ENCODE measurements around the gene NPAS3.

NPAS3 gene

DNA sequence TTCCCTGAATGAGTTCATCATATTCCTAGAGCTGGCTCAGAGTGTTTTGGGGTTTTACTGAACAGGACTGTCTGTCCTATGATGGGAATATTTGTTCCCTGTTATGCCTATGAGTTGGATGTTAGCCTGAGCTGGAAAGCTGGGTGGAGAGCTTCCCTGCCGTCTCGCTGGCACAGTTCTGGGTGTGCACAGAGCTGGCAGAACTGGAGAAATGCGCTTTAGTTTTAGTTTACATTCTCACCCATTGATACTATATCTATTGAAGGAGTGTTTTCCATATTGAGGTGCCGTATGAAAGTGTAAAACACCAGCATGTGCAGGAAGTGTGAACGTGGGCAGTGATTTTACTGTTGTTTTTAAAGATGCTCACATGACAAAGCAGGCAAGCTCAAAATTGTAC is 549.9 kb downstream of the NPAS3 start:
- TF ChIP-seq TAF1 (IDR thresholded peaks at IDR 0.05; ENCODE audit: borderline replicate concordance, insufficient read depth, low read length) (no peak), POLR2AphosphoS5 (IDR thresholded peaks at IDR 0.05; ENCODE audit: low read depth, low read length) (no peak), SIN3A (IDR thresholded peaks at IDR 0.05; ENCODE audit: borderline replicate concordance, insufficient read depth, low read length) (no peak), FOXP2 (optimal IDR thresholded peaks at IDR 0.05; ENCODE audit: borderline replicate concordance, extremely low read depth, extremely low read length, insufficient read depth) (no peak)
- TF ChIP-seq, protein P1, sequence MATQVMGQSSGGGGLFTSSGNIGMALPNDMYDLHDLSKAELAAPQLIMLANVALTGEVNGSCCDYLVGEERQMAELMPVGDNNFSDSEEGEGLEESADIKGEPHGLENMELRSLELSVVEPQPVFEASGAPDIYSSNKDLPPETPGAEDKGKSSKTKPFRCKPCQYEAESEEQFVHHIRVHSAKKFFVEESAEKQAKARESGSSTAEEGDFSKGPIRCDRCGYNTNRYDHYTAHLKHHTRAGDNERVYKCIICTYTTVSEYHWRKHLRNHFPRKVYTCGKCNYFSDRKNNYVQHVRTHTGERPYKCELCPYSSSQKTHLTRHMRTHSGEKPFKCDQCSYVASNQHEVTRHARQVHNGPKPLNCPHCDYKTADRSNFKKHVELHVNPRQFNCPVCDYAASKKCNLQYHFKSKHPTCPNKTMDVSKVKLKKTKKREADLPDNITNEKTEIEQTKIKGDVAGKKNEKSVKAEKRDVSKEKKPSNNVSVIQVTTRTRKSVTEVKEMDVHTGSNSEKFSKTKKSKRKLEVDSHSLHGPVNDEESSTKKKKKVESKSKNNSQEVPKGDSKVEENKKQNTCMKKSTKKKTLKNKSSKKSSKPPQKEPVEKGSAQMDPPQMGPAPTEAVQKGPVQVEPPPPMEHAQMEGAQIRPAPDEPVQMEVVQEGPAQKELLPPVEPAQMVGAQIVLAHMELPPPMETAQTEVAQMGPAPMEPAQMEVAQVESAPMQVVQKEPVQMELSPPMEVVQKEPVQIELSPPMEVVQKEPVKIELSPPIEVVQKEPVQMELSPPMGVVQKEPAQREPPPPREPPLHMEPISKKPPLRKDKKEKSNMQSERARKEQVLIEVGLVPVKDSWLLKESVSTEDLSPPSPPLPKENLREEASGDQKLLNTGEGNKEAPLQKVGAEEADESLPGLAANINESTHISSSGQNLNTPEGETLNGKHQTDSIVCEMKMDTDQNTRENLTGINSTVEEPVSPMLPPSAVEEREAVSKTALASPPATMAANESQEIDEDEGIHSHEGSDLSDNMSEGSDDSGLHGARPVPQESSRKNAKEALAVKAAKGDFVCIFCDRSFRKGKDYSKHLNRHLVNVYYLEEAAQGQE (IDR thresholded peaks at IDR 0.05; ENCODE audit: insufficient read depth in 1 of 2, low read depth in 2 of 2, low read length in 2 of 2), result no peak

DNA sequence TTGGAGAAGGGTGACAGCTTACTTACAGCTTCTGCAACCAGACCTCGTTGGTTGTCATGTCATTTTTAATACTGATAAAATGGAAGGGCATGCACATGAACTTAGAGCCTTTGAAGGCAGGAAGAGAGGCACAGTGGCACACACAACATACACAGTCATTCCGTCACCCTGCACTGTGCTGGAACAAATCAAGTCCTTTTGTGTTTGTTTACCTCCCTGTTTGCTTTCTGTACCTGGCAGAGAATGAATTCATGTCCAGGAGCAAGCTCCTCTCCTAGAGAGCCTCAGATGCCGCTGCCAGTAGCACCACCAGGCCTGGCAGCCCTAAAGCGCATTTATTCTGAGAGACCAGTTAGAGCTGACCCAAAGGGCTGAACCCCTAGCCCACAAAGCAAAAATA is 551.9 kb downstream of the NPAS3 start:
- no peak for TF ChIP-seq TAF1 (IDR thresholded peaks at IDR 0.05; ENCODE audit: borderline replicate concordance, insufficient read depth, low read length)
- no peak for TF ChIP-seq POLR2AphosphoS5 (IDR thresholded peaks at IDR 0.05; ENCODE audit: low read depth, low read length)

GRCh38 chr14:33491112-33491511 is 552.4 kb downstream of the NPAS3 start:
- TF ChIP-seq FOXP2 (optimal IDR thresholded peaks at IDR 0.05; ENCODE audit: borderline replicate concordance, extremely low read depth, extremely low read length, insufficient read depth), result no peak
- TF ChIP-seq POLR2AphosphoS5 (IDR thresholded peaks at IDR 0.05; ENCODE audit: low read depth, low read length), result no peak
- TF ChIP-seq SIN3A (IDR thresholded peaks at IDR 0.05; ENCODE audit: borderline replicate concordance, insufficient read depth, low read length), result no peak
- TF ChIP-seq, protein P1 (IDR thresholded peaks at IDR 0.05; ENCODE audit: insufficient read depth in 1 of 2, low read depth in 2 of 2, low read length in 2 of 2), result no peak
- no peak for TF ChIP-seq TAF1 (IDR thresholded peaks at IDR 0.05; ENCODE audit: borderline replicate concordance, insufficient read depth, low read length)

DNA sequence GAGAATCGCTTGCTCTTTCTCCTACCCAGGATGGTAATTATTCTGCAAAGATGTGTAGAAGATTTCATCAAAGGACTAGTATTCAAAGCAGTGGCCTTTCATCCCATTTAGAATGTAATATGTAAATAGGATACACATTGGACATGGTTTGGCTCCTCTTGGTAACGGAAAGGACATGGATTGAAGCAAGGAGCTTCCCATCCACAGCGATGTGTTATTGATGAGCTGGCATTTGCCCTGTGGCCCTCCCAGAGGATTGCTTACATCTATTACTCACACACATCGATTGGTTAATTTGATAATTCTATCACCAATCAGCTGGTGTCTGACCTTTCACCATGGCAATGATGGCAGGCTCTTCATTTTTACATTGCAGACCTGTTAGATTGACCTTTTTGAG is 553.8 kb downstream of the NPAS3 start:
- TF ChIP-seq TAF1 (IDR thresholded peaks at IDR 0.05; ENCODE audit: borderline replicate concordance, insufficient read depth, low read length) (no peak), POLR2AphosphoS5 (IDR thresholded peaks at IDR 0.05; ENCODE audit: low read depth, low read length) (no peak), SIN3A (IDR thresholded peaks at IDR 0.05; ENCODE audit: borderline replicate concordance, insufficient read depth, low read length) (no peak)
- TF ChIP-seq, protein P1 (IDR thresholded peaks at IDR 0.05; ENCODE audit: insufficient read depth in 1 of 2, low read depth in 2 of 2, low read length in 2 of 2), result no peak

DNA sequence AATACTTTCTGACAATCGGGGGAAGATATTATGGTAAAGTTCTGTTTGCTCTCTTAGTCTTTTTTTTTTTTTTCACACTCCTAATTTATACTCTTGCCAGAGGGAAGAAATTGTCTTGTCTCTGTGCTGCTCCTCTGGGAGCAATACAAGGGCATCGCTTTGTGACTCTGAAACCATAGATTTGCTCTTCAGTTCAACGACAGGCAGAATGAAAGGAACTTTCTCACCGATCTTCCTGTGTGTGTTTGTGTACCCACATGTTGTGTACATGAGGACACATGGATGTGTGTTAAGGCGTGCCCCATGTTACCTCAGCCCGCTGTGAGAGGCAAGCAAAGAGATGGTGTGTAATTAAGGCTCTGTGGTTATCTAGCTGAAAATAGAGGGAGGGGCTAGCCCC is 554.6 kb downstream of the NPAS3 start:
- TF ChIP-seq POLR2AphosphoS5 (IDR thresholded peaks at IDR 0.05; ENCODE audit: low read depth, low read length) (no peak), SIN3A (IDR thresholded peaks at IDR 0.05; ENCODE audit: borderline replicate concordance, insufficient read depth, low read length) (no peak)
- TF ChIP-seq, protein P1 (IDR thresholded peaks at IDR 0.05; ENCODE audit: insufficient read depth in 1 of 2, low read depth in 2 of 2, low read length in 2 of 2), result no peak

All from PFSK-1 (cell line).